ENCODE results near the gene LY86.

DNA sequence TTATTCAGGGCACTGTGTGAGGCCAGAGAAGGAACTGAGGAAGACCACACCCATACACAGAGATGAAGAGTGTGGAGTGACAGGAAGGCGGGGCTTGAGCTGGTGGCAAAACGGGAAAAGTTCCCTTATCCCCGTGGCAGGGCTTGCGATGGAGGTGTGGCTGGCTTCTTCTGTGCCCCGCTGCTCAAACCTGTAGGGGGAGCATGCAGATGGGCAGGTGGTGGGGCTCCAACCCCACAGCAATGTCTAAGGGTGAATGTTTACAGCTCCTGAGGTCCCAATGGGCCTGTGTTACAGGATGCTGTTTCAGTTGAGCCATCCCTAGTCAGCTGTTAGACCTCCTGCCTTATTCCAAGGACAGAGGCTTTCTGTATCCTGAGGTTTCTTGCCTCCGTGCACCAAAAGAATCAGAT lies 105.9 kb downstream of the LY86 start:
- TF ChIP-seq POLR2A (IDR thresholded peaks at IDR 0.05; ENCODE audit: low read depth, low read length) (no peak), NFIC (IDR thresholded peaks at IDR 0.05; ENCODE audit: low read depth, low read length) (no peak), BACH1 (IDR thresholded peaks at IDR 0.05; ENCODE audit: borderline replicate concordance) (no peak), CREM (IDR thresholded peaks at IDR 0.05; ENCODE audit: low read depth) (no peak), FOXM1 (IDR thresholded peaks at IDR 0.05; ENCODE audit: low read depth, low read length) (no peak)

Data from GM12878 (cell line).